Activated T-cell treated with anti-CD3 and anti-CD28 coated beads, Interleukin-2, amount 50 U/mL, for 72 hours (primary cell): Measurements from ENCODE around the gene CINP. TPM values are rescaled to one million over a fixed set of nuclear protein-coding genes. Genes with fewer than 3 reads are reported as not detected.
"Not testable (repeated sequence)": the region's sequence is repeated elsewhere in the genome, so short reads cannot be mapped to it uniquely, and the experiment has no call there.

Experiments
- ATAC-seq, 2 donors: fragments of 150-1000 bp; cut with Tn5 transposase; replicated peaks in 1 of 2; 2 replicates each; pipeline ENCODE4 v1.10.0; 2021; ENCODE audit warnings: moderate library complexity in 2 of 2, mild to moderate bottlenecking in 1 of 2
- DNase-seq, 2 donors: peaks; one replicate each; pipeline ENCODE4 v3.0.0; 2021 to 2022; ENCODE audit warnings: mixed read lengths in 1 of 2
- H3K27ac Mint-ChIP-seq: one replicate; pipeline ENCODE4 v1.8.0; 2022; ENCODE audit warnings: mild to moderate bottlenecking, moderate library complexity, mixed read lengths
- H3K27me3 Mint-ChIP-seq: one replicate; pipeline ENCODE4 v1.8.0; 2022; ENCODE audit warnings: low read depth, mixed read lengths
- H3K36me3 Mint-ChIP-seq, 2 donors: one replicate each; pipeline ENCODE4 v1.8.0; 2022; ENCODE audit warnings: mixed read lengths in 2 of 2, mild to moderate bottlenecking in 1 of 2; ENCODE audit not compliant: insufficient read depth in 2 of 2
- H3K4me1 Mint-ChIP-seq: one replicate; pipeline ENCODE4 v1.8.0; 2022; ENCODE audit warnings: low read depth, mixed read lengths
- H3K4me3 Mint-ChIP-seq, 2 donors: one replicate each; pipeline ENCODE4 v1.8.0; 2022; ENCODE audit warnings: mild to moderate bottlenecking in 2 of 2, mixed read lengths in 2 of 2, moderate library complexity in 2 of 2
- H3K9me3 Mint-ChIP-seq, 2 donors: one replicate each; pipeline ENCODE4 v1.8.0; 2022; ENCODE audit warnings: mixed read lengths in 2 of 2
- total RNA-seq, 2 donors: library from RNA; stranded (reverse); gene quantifications; one replicate each; pipeline ENCODE4 v1.2.3, GENCODE V29; 2022

CINP gene
- total RNA-seq, 2 donors from 2014 or later = 40.6 to 43.0 TPM

- Mint-ChIP-seq H3K36me3 (peaks cover 0 to 2% of the 10 kb centered on the region in 2 donors), H3K27ac (peak overlapping the region; percentile 38), H3K9me3 (no peaks in the 10 kb centered on the region), H3K4me3 (peak overlapping the region; percentile 93 to 99), H3K27me3 (peaks cover 5% of the 10 kb centered on the region), H3K4me1 (peaks cover 57% of the 10 kb centered on the region)
- peak; percentile 86 to 88 for DNase-seq
- peak; percentile 69 to 72 for ATAC-seq
These were observed 48.3 kb downstream of the CINP start for GRCh38 chr14:102314242-102315011.

- peak within 1 kb of the TSS; percentile 88 for H3K27ac Mint-ChIP-seq
- no peaks in the 10 kb centered on the region for H3K9me3 Mint-ChIP-seq
- peaks cover 0 to 2% of the 10 kb centered on the region in 2 donors for H3K36me3 Mint-ChIP-seq
- peak within 1 kb of the TSS; percentile 94 to 98 for H3K4me3 Mint-ChIP-seq
- DNase-seq (peak; percentile 94 to 98), ATAC-seq (peak; percentile 96 to 99)
- peaks cover 6% of the 10 kb centered on the region for H3K4me1 Mint-ChIP-seq
- H3K27me3 Mint-ChIP-seq = no peaks in the 10 kb centered on the region
These were observed 57.8 kb downstream of the CINP start, which contains the start of gene MOK for GRCh38 chr14:102304611-102305506. Gene MOK, minus strand, starts transcription at chr14:102305164. Its CDS starts 196 bp downstream, at chr14:102304968.

- Mint-ChIP-seq H3K27ac (peak overlapping the region; percentile 37), H3K4me1 (peaks cover 6% of the 10 kb centered on the region), H3K9me3 (no peaks in the 10 kb centered on the region), H3K27me3 (no peaks in the 10 kb centered on the region), H3K4me3 (peak overlapping the region; percentile 6 to 71), H3K36me3 (peaks cover 0 to 2% of the 10 kb centered on the region in 2 donors)
- DNase-seq (no peak), ATAC-seq (no peak)
These were observed 59.0 kb downstream of the CINP start for GRCh38 chr14:102303664-102304063.

GRCh38 chr14:102298303-102299070 lies 64.2 kb downstream of the CINP start:
- DNase-seq, H3K4me1 Mint-ChIP-seq, H3K27me3 Mint-ChIP-seq, H3K9me3 Mint-ChIP-seq, ATAC-seq, H3K36me3 Mint-ChIP-seq, H3K27ac Mint-ChIP-seq: not testable (repeated sequence)
- H3K4me3 Mint-ChIP-seq = peak overlapping the region in 1 of 2 donors; percentile 58

Other genes with a start within 250 kb of the CINP start
- 10 to 100 TPM; 23.8 to 29.9 TPM for gene WDR20, start 223.0 kb downstream of the CINP start, total RNA-seq
- 1 to 10 TPM; 2.8 to 5.7 TPM for gene MOK, start 57.7 kb downstream of the CINP start, total RNA-seq
- 10 to 100 TPM; 18.1 to 21.5 TPM for gene ZNF839, start 43.1 kb downstream of the CINP start, total RNA-seq
- 1 to 10 TPM; 8.7 to 9.7 TPM for gene TECPR2, start 51 bp upstream of the CINP start, total RNA-seq
- gene ANKRD9, start 146.9 kb upstream of the CINP start, total RNA-seq = 1 to 10 TPM; 3.2 to 4.5 TPM
- gene RCOR1, start 229.8 kb upstream of the CINP start, total RNA-seq = 10 to 100 TPM; 19.5 to 21.3 TPM